Stimulated activated CD8-positive, alpha-beta memory T cell treated with anti-CD3 and anti-CD28 coated beads, Interleukin-7, amount 100 ng/mL, for 24 hours (primary cell): ENCODE results near the gene RANBP9.
A peak's percentile ranks its signal among the peaks of the same experiment; 100 is the strongest.

Experiments
- DNase-seq: peaks from one replicate; pipeline ENCODE4 v3.0.0-alpha.2; 2020; ENCODE audit warnings: low read depth

The RANBP9 gene

GRCh38 chr6:13711733-13712598, at the start of gene RANBP9:
Gene RANBP9 (minus strand): TSS chr6:13711835. CDS start chr6:13711505, 330 bp downstream.
- peak; percentile 59 for DNase-seq

- no peak for DNase-seq
Measured at GRCh38 chr6:13760307-13761304, 49.0 kb upstream of the RANBP9 start.

- no peak for DNase-seq
Measured at GRCh38 chr6:13759025-13759424, 47.4 kb upstream of the RANBP9 start.

- no peak for DNase-seq
Measured at GRCh38 chr6:13754644-13755043, 43.0 kb upstream of the RANBP9 start.

- DNase-seq, result no peak
Measured at GRCh38 chr6:13743736-13744127, 32.1 kb upstream of the RANBP9 start.

- DNase-seq, result no peak
Measured at GRCh38 chr6:13742961-13743735, 31.5 kb upstream of the RANBP9 start.

- no peak for DNase-seq
Measured at GRCh38 chr6:13741365-13741764, 29.7 kb upstream of the RANBP9 start.

- DNase-seq, result no peak
Measured at GRCh38 chr6:13735031-13735430, 23.4 kb upstream of the RANBP9 start.

GRCh38 chr6:13733178-13733887, 21.7 kb upstream of the RANBP9 start:
- DNase-seq, result no peak

GRCh38 chr6:13730704-13731103, 19.1 kb upstream of the RANBP9 start:
- DNase-seq, result no peak

- no peak for DNase-seq
Measured at GRCh38 chr6:13729891-13730290, 18.3 kb upstream of the RANBP9 start.

- no peak for DNase-seq
Measured at GRCh38 chr6:13725570-13725969, 13.9 kb upstream of the RANBP9 start.

GRCh38 chr6:13725052-13725451, 13.4 kb upstream of the RANBP9 start:
- DNase-seq, result no peak

GRCh38 chr6:13724182-13724581, 12.5 kb upstream of the RANBP9 start:
- no peak for DNase-seq

GRCh38 chr6:13722880-13723279, 11.2 kb upstream of the RANBP9 start:
- no peak for DNase-seq

GRCh38 chr6:13718123-13718458, 6.5 kb upstream of the RANBP9 start:
- no peak for DNase-seq

GRCh38 chr6:13716955-13717295, 5.3 kb upstream of the RANBP9 start:
- DNase-seq, result no peak

- no peak for DNase-seq
Measured at GRCh38 chr6:13716225-13716954, 4.8 kb upstream of the RANBP9 start.

GRCh38 chr6:13715444-13715883, 3.8 kb upstream of the RANBP9 start:
- no peak for DNase-seq

GRCh38 chr6:13712599-13712898, 914 bp upstream of the RANBP9 start:
- no peak for DNase-seq

- no peak for DNase-seq
Measured at GRCh38 chr6:13711324-13711732, 307 bp downstream of the RANBP9 start.
